Fibroblast of skin of left biceps (primary cell): ENCODE data around the gene PPARG.

Experiments
- DNase-seq, 2 experiments: peaks; one replicate each; pipeline ENCODE4 v3.0.0-alpha.2; 2013; ENCODE audit warnings: low read depth in 2 of 2

PPARG gene

GRCh38 chr3:12343047-12343501 lies 54.2 kb downstream of the PPARG start:
- no peak for DNase-seq

GRCh38 chr3:12345141-12345561 lies 56.3 kb downstream of the PPARG start:
- DNase-seq = peak; percentile 12

- DNase-seq = no peak
These were observed 57.0 kb downstream of the PPARG start for GRCh38 chr3:12345584-12346494.

GRCh38 chr3:12347301-12347700 lies 58.4 kb downstream of the PPARG start:
- no peak for DNase-seq

DNA sequence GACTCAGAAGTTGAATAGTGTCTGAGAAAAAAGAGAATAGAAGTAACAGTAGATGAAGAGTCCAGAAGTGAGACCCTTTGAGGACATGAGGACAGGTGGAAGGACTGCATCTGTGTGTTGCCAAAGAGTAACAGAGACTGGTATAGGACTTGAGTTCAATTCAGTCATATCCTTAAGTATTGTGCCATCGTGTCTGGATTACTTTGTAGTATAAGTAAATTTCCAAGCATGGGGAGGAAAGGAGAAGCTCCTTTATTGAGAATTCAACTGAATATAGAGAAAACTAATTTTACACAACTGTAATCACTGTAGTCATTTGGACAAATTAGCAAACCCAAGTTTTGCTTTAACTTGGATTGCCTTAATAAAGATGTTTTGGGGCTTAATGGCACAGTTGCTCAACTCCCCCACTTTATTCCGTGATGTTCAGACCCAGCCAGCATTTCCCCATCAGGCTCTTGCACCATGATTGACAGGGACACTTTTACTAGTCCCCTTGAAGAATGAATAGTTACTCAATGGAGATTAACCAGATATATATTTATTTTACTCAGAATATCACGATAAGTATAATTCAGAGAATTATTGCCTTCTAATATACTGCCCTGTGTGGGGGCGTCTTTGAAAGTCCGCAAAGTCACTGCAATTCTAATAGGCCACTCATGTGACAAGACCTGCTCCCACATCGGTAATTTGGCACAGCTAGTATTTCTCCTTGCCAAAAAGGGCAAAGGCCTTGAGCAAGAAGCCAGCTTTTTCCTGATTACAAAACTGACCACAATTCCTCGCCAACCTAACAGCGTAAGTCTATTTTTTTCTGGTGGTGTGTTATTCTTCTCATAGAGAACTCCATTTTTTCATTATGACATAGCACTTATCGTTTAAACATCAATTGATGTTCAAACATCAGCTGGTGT lies 61.3 kb downstream of the PPARG start:
- DNase-seq = no peak

GRCh38 chr3:12351145-12351544 lies 62.3 kb downstream of the PPARG start:
- no peak for DNase-seq

DNA sequence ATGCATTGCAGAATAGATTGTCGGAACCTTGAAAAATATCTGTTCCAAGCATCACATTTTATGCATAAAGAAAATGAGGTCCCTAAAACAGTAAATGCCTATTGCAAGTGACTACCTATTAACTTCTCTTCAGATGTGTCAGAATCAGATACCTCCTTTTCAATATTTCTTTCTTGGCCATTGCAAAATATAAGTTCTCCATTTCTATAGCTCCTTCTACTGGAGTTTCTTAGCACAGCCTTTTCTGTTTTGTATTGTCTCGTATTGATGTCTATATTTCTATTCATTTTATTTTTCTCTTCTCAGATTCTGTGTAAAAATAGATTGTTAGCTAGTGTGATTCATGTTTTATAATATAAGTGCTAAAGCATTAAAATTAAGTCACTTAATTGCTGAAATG lies 63.4 kb downstream of the PPARG start:
- no peak for DNase-seq

DNA sequence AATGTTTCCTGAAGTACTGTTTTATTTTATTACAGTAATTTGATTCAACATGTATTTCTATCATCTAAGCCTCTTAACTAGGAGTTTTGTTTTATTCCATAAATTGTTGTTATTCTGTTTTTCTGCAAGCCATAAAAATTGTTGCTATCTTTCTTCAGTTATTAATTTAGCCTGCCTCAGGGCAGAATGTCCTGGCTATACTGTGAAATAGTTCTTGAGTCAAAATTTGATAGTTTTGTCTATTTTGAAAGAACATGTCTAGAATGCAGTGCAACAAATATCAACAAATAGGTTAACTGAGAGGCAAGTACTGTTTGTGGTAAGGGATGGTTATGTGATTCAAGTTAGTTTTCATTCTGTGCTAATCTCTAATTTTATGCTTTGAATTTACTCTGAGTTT lies 63.9 kb downstream of the PPARG start:
- no peak for DNase-seq

DNA sequence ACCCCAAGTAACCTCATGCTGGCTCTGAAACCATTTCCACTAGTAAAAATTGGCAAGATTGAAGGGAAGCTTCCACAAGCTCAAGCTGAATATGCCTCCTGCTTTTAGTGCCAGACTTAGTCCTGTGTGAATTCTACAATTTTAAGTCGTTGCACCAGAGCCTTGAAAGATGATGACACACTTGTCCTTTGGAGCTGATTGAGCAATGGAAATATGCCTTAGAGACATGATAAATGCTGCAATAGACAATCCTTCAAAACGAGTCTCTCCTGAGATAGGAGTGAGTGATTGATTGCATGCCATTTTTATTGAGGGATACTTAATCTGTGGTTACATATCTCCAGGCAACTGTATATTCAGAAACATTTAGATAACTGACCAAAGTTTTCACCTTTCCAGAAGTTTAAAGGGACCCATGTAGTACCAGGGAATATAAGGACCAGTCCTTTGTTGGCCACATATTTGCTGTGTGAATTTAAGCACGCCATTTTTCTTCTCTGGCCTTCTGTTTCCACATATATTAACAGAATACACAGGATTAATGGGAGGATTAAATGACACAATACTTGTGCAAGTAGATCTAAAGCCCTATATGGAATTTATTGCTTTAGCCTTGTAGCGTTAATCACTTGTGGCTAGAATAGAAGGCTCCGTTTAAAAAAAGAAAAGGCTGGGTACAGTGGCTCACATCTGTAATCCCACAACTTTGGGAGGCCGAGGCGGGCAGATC lies 65.1 kb downstream of the PPARG start:
- DNase-seq = peak in 1 of 2 experiments; percentile 26

GRCh38 chr3:12356175-12356574 lies 67.3 kb downstream of the PPARG start:
- no peak for DNase-seq

GRCh38 chr3:12356996-12357395 lies 68.1 kb downstream of the PPARG start:
- DNase-seq = no peak

DNA sequence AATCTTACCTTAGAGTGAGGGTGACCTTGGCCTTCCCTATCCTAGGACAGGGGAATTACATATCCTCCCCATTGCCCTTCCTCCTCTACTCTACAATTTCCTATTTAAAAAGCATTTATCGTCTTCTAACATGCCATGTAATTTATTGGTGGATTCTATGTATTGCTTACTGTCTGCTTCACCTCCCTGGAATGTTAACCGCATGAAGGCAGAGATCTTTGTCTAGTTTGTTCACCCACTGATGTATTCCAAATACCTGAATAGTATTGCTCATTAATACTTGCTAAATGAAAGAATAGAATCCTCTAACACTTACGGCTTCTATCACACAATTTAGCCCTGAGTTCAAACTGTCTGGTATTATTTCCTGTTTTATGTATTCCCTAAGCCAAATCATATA lies 68.6 kb downstream of the PPARG start:
- DNase-seq = no peak

GRCh38 chr3:12363397-12364195 lies 74.7 kb downstream of the PPARG start:
- DNase-seq = no peak

DNA sequence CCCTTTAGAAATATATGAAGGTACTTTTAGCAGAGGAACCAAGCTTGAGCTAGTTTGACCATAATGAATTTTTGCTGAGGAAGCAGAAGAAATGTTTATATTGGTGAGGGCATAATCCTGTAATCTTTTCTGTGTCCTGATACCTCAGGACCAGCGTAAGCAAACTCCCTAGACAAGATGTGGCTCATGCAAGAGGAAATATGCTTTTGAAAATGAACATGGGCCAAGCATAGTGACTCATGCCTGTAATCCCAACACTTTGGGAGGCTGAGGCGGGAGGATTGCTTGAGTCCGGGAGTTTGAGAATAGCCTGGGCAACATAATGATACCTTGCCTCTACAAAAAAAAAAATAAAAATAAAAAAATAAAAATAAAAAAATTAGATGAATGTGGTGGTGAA lies 78.5 kb downstream of the PPARG start:
- no peak for DNase-seq

DNA sequence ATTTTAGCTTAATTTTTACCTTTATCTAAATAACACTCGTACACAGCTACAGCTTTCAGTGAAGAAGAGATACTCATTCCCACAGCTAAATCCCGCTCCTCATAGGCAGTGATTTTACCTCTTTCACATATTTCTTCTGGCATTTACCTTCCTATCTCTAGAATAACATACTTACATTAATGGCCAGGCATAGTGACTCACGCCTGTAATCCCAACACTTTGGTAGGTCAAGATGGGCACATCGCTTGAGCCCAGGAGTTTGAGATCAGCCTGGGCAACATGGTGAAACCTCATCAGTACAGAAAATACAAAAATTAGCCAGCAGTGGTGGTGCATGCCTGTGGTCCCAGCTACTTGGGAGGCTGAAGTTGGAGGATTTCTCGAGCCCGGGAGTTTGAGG lies 80.2 kb downstream of the PPARG start:
- DNase-seq = no peak

GRCh38 chr3:12369598-12369997 lies 80.7 kb downstream of the PPARG start:
- no peak for DNase-seq

DNA sequence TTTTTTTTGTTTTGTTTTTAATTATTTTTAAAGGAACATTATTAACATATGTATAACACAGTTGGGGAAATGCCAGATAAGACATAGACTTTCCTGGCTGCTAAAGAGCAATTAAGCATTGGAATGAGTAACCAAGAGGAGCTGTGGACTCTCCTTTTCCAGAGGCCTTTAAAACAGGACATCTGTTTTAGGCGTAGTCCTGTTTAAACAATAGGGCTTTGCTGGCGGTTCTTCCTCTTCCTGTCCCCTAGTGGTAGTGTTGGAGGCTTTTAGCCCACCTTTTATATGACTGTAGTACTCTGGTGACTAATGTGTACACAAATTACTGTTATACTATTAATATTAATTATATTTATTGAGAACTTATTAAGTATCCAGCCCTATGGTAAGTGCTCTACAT lies 81.9 kb downstream of the PPARG start:
- DNase-seq = peak in 1 of 2 experiments; percentile 17

DNA sequence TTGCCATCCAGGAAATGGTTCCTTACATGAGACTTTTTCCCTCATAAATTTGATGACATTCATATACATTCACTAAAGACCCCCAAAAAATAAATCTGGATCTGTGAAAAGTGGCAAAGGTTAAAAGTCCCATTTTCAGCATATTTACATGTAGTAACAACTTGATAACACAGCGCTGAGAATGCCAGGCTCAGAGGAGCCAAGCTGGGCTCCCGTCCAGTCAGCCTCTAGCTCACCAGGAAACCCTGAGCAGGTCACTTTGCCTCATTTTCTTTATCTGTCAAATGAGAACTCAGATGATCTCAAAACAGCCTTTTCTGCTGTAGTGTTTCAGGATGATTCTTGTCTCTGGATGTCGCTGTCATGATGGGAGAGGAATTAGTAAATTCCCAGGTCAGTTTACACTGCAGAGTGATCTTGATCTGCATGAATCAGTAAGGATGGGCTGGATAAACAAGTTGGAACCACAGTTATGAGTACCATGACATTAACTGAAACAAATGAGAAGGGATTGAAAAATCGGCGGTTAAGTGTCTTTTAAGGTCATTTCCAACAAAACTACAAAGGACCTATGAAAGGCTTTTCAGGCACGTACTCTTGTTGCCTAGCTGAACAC lies 82.8 kb downstream of the PPARG start:
- DNase-seq = no peak

DNA sequence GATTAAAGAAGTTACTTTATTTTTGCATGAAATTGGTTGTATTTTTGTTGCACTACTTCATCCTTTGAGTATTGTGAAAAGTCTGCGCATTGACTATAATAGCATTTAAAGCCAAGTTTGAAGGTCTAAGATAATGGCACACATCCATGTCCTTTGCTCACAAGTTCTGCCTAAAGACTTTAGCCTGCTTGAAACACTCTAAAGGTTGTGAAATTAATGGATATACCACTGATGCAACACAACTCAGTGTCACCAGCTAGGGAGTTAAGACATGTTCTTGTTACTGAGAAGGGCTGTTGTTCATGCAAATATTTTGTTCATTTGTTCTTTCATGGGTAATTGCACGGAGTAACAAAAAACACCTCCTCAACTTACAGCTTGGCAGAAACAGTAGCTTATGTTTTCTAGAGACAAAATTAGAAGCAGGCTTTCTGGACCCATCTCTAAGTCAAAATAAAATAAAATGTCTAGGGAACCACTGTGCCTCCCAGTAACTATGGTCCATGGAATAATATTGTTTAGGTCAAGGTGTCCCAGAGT lies 83.9 kb downstream of the PPARG start:
- no peak for DNase-seq

DNA sequence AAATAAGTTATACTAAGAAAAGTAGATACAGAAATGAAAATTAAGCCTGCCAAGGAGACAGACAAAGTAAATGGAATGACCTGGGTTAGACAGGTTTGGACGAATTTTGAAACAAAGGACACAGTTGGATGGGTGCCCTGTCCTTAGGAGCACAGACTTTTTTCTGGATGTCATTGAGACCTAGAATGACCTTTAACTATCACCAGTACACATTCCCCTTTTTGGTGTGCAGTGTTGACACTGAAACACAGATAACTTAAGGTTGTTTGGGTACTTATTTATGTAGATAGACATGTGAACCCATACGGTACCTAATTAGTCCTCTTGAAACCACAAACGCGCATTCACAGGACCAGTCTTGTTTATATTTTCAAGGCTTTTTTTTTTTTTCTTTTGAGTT lies 86.7 kb downstream of the PPARG start:
- no peak for DNase-seq
